Neural progenitor cell (in vitro differentiated cells): ENCODE measurements around the gene ZNF710.

ENCODE experiments used
- EZH2 ChIP-seq: fragments of 200-600 bp; sonication (generic); IDR thresholded peaks from 2 replicates; pipeline ENCODE4 v1.6.1; 2017; ENCODE audit warnings: antibody characterized with exemption, mild to moderate bottlenecking, moderate library complexity
- EZH2phosphoT487 ChIP-seq: fragments of 200-600 bp; sonication (generic); IDR thresholded peaks from 2 replicates; pipeline ENCODE4 v1.6.1; 2017; ENCODE audit warnings: antibody characterized with exemption
- TF ChIP-seq, protein P1 (sequence below): fragments of 200-600 bp; sonication (generic); IDR thresholded peaks from 2 replicates; pipeline ENCODE4 v1.5.1; 2017; ENCODE audit warnings: antibody characterized with exemption, mild to moderate bottlenecking

- TF ChIP-seq, protein P1, sequence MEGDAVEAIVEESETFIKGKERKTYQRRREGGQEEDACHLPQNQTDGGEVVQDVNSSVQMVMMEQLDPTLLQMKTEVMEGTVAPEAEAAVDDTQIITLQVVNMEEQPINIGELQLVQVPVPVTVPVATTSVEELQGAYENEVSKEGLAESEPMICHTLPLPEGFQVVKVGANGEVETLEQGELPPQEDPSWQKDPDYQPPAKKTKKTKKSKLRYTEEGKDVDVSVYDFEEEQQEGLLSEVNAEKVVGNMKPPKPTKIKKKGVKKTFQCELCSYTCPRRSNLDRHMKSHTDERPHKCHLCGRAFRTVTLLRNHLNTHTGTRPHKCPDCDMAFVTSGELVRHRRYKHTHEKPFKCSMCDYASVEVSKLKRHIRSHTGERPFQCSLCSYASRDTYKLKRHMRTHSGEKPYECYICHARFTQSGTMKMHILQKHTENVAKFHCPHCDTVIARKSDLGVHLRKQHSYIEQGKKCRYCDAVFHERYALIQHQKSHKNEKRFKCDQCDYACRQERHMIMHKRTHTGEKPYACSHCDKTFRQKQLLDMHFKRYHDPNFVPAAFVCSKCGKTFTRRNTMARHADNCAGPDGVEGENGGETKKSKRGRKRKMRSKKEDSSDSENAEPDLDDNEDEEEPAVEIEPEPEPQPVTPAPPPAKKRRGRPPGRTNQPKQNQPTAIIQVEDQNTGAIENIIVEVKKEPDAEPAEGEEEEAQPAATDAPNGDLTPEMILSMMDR = no peak
- TF ChIP-seq EZH2 = no peak
- TF ChIP-seq EZH2phosphoT487 = no peak
Observed at GRCh38 chr15:90101130-90101968, 100.2 kb downstream of the ZNF710 start.
